Measurements from ENCODE around the gene ARMC10.
A peak's percentile ranks its signal among the peaks of the same experiment; 100 is the strongest.
"Not testable (repeated sequence)": the region's sequence is repeated elsewhere in the genome, so short reads cannot be mapped to it uniquely, and the experiment has no call there.

ARMC10 gene

DNA sequence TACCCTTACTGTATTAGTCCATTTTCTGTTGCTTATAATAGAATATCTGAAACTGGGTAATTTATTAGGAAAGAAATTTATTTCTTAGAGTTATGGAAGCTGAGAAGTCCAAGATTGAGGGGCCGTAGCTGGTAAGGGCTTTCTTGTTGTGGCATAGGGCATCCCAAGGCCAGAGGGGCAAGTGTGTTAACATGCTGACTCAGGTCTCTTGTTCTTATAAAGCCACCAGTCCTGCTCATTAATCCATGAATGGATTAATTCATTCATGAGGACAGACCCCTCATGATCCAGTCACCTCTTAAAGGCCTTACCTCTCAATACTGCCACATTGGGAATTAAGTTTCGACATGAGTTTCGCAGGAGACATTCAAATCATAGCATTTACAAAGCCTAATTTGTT is 2.4 kb downstream of the ARMC10 start:
- DNase-seq = no peak

DNA sequence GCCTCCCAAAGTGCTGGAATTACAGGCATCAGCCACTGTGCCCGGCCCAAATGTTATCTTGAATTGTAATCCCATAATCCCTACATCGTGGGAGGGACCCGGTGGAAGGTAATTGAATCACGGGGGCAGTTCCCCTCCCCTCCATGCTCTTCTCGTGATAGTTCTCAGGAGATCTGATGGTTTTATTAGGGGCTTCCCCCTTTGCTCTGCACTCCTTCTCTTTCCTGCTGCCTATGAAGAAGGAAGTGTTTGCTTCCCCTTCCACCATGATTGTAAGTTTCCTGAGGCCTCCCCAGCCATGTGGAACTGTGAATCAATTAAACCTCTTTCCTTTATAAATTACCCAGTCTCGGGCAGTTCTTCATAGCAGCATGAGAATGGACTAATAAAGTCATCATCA is 3.3 kb downstream of the ARMC10 start:
- DNase-seq = not testable (repeated sequence)

DNA sequence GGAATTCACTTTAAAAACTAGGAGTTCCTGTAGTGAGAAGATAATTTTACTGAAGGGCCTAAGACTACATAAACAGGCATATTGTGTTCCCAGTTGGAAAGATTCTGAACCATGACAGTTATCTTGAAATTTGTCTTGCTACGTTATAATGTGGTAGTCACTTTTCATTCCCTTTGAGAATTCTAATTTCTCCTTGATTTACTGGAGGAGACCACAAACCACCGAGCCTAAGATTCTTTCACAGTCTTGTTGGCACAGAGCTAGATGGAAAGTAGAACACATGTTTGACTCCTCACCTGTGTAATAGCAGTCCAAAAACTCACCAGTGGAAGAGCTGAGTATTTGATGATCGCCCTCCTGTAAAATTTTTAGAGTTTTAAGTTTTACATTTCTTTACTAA is 4.9 kb downstream of the ARMC10 start:
- no peak for DNase-seq

DNA sequence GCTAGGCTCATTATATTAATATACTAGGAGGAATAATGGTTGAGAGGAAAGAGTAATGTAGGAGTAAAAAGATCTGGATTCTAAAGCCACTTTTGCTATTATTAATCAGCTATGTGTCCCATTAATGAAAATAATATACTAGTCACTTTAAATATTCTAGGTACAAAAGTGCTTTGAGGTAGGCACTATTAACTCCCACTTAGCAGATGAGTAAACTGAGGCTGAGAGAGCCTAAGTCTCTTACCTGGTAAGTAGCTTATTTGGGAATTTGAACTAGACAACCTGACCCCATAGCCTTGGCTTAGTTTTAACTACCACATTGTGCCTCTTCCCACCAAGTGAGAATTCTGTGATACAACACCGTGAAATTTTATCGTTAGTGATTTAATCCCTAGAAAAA is 6.0 kb downstream of the ARMC10 start:
- no peak for DNase-seq

DNA sequence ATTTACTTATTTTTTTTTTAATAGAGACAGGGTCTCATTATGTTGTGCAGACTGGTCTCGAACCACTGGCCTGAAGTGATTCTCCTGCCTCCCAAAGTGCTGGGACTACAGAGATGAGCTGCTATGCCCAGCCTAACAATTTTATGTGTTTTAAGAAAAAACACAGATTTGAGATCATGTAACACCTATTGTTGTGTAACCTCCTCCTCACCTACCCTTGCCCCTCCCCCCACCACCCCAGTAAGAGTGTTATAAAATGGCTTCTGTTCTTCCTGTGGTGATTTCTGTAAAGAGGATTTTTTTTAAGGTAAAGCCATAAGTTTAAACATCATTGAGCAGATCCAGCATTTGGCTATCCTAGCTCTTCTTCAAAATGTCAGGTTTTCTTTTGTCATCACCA is 7.6 kb downstream of the ARMC10 start:
- DNase-seq = no peak

DNA sequence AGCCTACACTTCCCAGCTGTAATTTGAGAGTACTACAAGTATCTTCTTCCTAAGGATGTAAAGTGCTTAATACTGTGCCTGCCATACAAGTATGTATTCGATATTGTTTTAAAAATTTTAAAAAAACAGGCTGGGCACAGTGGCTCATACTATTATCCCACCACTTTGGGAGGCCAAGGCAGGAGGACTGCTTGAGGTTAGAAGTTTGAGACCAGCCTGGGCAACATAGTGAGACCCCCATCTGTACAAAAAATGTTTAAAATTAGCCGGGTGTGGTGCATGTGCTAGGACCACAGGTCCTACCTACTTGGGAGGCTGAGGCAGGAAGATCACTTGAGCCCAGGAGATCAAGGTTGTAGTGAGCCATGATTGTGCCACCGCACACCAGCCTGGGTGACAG is 8.3 kb downstream of the ARMC10 start:
- DNase-seq = no peak

DNA sequence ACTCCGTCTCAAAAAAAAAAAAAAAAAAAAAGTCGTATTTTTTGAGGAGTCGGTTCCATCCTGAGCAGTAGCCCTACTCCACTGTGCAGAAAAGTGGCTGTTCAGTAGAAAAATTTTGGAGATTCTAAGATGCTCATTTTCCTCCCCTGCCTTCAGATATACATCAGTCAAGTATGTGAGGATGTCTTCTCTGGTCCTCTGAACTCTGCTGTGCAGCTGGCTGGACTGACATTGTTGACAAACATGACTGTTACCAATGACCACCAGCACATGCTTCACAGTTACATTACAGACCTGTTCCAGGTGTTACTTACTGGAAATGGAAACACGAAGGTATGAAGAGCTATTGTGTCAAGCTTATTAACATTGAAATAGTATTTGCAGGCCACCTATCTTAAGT is 17.4 kb downstream of the ARMC10 start:
- not testable (repeated sequence) for DNase-seq

DNA sequence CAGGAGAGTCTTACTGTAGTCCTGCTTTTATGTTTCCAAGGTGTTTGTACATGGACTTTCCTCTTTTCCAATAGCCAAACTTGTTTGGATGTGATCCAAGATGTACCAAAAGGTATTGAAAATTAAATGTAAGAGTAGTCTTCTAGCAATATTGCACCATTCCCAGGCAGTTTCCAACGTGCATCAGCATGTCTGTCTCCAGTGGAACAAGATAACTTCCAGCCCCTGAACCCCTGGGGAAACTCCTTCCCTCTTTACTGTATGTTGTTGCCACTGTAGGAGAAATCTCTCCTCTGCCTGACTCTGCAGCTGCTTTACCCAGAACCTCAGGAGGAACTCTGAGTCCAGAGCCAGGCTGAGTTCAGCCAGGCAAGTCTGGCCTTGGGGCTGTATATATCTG is 18.5 kb downstream of the ARMC10 start:
- no peak for DNase-seq

DNA sequence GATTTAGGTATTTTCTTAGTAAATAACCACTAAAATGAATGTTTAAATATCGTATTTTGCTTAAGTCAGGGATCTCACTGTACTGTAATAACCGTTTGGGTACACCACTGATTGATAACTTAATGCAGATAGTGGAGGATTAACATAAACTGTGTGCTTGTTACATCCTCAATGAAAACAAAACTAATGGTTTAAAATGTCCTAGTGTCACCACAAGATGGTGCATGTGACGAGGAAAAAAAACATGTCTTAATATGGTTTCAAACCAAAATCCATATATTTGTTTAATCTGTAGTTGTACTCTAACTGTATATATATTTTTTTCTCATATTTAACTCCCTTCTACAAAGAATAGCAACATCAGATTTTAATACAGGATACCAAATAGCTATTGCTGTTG is 19.2 kb downstream of the ARMC10 start:
- DNase-seq = no peak

DNA sequence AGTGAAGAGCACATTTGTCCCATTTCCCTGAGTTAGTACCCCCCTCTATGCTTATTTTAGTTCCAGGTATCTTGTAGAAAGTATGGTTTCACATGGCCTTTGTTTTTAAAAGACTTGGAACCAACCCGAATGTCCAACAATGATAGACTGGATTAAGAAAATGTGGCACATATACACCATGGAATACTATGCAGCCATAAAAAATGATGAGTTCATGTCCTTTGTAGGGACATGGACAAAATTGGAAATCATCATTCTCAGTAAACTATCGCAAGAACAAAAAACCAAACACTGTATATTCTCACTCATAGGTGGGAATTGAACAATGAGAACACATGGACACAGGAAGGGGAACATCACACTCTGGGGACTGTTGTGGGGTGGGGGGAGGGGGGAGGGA is 20.6 kb downstream of the ARMC10 start:
- DNase-seq = not testable (repeated sequence)

DNA sequence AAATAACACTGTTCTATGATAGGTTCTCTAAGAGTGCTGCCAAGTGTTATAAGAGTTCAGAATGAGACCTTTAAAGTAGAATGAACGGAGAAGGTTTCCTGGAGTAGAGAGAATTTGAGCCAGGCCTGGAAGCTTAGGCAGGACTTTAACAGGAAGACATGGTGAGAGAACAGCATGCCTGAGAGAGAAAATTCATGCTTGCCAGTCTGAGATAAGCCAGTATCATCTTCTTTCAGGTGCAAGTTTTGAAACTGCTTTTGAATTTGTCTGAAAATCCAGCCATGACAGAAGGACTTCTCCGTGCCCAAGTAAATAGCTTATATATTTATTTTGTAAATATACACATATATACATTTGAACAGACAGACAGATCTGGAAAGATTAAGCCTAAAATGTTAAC is 22.1 kb downstream of the ARMC10 start:
- DNase-seq = no peak

DNA sequence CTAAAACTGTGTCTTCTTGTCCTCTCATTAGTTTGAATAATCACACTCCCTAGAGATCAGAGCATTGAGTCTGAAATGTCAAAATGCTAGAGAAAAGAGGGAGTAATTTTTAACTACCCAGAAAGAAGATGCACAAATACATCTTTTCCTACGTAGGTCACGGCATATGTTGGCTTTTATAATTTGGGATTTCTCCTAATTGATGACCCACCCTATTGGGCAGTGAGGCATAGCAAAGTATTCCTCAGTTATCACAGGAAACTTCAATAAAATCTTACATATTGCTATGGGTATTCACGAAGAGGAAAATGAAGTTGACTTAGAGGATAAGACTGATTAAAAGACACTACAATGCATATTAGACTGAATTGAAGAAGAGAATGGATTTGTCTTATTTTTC is 25.4 kb downstream of the ARMC10 start:
- no peak for DNase-seq

DNA sequence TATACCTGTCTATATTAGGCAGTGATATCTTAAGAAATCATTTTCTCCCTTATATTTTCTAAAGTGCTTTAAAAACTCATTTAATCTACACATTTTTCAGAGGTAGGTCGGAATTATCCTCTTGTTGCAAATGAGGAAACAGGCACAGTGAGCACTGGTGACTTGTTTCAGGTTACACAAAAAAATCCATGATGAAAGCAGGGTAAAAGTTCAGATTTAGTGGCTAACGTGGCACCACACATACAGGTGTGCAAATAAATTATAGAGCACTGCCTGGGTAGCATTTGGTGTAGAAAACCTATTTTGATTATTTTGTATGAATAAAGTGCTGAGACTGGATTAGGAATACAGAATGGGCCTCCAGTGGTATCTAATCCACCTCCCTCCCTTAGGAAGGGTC is 26.6 kb downstream of the ARMC10 start:
- no peak for DNase-seq

DNA sequence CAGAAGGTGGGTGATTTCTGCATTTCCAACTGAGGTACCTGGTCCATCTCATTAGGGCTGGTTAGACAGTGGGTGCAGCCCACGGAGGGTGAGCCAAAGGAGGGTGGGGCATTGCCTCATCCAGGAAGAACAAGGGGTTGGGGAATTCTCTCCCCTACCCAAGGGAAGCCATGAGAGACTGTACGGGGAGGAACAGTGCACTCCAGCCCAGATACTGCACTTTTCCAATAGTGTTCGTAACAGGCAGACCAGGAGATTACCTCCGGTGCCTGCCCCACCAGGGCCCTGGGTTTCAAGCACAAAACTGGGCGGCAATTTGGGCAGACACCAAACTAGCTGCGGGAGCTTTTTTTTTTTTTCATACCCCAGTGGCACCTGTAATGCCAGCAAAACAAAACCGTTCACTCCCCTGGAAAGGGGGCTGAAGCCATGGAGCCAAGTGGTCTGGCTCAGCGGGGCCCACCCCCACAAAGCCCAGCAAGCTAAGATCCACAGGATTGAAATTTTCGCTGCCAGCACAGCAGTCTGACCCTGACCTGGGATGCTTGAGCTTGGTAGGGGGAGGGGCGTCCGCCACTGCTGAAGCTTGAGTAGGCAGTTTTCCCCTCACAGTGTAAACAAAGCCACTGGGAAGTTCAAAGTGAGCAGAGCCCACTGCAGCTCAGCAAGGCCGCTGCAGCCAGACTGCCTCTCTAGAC is 31.2 kb downstream of the ARMC10 start:
- no peak for DNase-seq

DNA sequence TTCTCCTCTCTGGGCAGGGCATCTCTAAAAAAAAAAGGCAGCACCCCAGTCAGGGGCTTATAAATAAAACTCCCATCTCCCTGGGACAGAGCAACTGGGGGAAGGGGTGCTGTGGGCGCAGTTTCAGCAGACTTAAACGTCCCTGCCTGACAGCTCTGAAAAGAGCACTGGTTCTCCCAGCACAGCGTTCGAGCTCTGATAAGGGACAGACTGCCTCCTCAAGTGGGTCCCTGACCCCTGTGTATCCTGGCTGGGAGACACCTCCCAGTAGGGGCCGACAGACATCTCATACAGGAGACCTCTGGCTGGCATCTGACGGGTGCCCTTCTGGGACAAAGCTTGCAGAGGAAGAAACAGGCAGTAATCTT is 31.7 kb downstream of the ARMC10 start:
- DNase-seq = not testable (repeated sequence)

DNA sequence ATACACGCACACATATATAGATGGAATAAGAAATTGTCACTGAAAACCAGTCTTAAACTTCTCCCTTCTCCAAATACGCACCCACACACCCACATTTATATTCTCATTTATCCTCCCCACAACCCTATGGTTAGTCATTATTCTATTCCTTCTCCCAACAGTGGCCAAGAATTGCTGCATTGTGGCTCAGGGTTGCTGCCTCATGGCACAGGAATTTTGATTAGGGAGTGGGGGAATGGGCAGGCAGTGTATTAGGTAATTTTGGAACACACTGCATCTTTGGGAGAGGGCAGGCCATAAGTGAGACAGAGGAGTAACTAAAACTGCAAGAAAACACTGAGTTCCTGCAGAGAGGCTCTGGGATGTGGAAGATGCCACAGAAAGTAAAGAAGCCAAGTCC is 38.2 kb downstream of the ARMC10 start:
- DNase-seq = no peak

DNA sequence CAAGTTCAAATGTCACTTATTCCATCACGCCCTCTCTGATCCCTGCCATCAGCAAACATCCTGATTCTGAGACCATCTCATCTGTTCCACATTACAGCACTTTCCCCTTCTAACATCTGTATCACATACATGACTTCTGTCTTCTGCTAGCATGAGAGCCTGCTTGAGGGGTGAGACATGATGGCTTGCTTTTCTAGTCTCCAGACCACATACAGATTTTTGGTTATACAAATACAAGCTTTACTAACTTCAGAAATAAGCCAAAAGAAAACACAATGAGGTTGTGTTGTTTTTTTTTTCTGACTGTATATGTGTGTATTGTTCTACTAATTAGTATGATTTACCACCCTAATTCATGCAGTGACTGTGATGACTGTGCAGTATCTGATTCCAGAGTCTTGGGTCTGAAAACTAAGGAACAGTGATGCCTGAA is 39.7 kb downstream of the ARMC10 start:
- peak in 6 of 56 donors; percentile 12 to 49 (median 25) for DNase-seq

DNA sequence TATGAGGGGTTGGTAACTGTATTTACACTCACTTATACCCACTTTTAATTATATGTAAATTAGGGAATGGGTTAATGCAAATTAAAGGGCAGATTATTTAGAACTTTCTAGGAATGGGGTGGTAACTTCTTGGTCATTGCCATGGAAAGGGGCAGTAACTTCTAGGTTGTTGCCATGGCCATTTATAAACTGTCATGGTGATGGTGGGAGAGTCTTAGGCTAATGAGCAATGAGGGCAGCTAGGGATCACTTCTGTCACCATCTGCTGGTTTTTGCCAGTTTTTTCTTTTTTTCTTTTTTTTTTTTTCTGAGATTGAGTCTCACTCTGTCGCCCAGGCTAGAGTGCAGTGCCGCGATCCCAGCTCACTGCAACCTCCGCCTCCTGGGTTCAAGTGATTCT is 40.8 kb downstream of the ARMC10 start:
- DNase-seq = no peak

DNA sequence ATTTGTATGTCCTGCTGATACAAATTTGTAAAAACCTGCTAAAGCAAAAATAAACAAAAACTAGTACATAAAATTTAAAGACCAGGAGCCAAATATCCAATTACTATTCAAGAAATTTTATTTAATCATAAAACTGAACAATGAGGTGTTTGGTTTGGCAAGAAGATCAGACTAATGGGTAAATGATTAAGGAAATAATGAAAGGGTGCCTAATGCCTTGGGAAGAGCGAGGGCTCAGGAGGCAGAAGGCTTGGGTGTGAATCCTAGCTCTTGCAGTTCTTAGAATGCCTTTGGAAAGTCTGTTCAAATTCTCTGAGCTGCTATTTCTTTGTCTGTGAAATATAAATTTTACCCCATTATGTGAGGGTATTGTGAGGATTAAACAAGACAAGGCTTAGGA is 41.6 kb downstream of the ARMC10 start:
- DNase-seq = no peak

DNA sequence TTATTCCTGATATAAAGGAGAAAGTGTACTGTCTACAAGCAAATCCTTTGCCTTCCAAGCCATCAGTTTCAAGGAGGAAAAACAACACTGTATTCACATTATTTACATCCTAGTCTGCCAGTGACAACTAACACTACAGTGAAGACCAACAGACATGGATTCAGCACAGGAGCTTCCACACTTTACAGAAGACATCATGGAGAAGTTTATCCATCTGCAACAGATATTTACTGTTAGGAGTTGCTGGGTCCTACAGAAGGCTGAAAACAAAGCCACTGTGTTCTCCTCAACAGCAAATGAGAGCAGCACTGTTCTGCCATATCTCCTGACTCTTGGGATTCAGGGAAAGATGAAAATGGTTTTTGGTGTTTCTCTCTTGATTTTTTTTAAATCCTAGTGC is 42.1 kb downstream of the ARMC10 start:
- DNase-seq = peak in 18 of 56 donors; percentile 10 to 51 (median 26)

DNA sequence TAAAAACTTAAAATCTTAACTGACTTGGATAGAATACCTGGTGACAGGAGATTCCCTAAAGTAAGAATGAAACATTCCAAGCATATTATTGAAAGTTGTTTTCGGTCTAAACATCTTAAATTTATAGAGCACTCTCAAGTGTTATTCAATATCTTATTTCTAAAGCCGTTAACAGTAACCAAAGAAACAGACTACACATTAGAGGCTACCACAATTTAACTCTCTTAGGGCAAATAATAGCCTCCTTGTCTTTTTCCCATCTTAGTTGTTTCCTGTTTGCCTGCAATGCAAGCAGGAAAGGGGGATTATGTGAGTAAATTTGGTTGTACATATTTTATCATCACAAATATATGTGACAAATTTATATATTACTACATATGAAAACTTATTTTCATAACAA is 42.5 kb downstream of the ARMC10 start:
- no peak for DNase-seq

DNA sequence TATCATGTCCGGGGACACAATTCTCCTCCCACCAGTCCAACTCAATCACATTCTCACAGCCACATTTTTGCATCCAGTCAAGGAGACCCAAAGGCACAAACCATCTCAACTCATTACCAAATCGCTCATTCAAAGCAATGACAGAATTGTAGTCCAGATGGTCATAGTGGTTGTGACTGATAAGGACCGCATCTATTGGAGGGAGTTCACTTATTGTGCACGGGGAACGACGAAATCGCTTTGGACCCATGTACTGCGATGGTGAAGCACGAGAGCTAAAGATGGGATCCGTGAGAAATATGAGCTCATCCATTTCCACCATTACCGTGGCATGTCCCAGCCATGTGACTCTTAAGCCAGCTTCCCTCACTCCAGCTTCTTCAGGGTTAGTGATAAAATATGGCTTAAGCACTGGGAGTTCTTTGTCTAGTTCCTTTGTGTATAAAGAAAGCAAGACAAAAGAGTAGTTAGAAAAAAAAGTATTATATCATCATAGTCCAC is 44.9 kb downstream of the ARMC10 start:
- no peak for DNase-seq

DNA sequence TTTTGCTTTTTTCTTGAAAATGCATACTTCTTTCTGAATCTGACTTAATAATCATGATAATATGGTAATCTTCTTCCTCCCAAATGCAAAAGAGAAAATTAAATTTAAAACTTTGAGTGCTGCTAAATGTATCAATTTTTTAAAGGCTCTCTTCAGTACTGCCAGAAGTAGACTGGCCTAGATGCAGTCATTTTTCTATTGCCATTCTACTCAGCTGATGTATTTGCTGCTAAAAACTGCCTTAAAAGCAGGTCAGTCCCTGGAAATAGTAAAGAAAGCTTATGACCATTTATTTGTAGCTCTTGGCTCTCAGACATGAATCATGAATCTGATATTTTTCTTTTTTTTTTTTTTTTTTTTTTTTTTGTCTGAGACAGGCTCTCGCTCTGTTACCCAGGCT is 45.4 kb downstream of the ARMC10 start:
- DNase-seq = no peak

DNA sequence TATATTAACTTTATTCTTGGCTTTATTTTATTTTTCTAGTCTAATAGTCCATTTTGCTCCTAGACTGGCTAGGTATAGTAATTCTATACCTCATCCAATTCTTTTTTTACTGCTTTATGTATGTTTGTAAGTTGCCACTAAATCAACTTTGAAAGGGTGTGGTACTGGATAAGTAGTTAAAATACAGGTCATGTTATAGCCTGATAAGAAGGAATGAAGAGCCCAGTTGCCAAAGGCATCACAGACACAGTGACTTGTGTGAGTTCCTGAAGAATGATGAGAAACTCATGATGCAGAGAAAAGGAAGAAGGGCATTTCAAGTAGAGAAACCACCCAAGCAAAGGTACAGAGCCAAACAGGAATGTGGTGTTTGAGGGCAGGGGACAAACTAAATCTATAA is 46.7 kb downstream of the ARMC10 start:
- no peak for DNase-seq

Measured in nucleus accumbens (tissue), 56 donors.